HT1080 (cell line): ENCODE data around the gene HK3. TPM values are rescaled to one million over a fixed set of nuclear protein-coding genes. Genes with fewer than 3 reads are reported as not detected.

Experiments used
- DNase-seq: peaks from one replicate; pipeline ENCODE4 v3.0.0-alpha.2; 2015; ENCODE audit warnings: low read depth
- polyA plus RNA-seq, 2 experiments: library from polyadenylated mRNA; depleted of rRNA; stranded (reverse); fragments of >200 nt; gene quantifications; 2 replicates each; pipeline ENCODE4 v1.2.3, GENCODE V29; 2015
- total RNA-seq: library from RNA; depleted of rRNA; stranded (reverse); fragments of >200 nt; shearing (Covaris generic); gene quantifications from 2 replicates; pipeline ENCODE4 v1.2.3, GENCODE V29; 2014; rRNA removed

Gene HK3, protein sequence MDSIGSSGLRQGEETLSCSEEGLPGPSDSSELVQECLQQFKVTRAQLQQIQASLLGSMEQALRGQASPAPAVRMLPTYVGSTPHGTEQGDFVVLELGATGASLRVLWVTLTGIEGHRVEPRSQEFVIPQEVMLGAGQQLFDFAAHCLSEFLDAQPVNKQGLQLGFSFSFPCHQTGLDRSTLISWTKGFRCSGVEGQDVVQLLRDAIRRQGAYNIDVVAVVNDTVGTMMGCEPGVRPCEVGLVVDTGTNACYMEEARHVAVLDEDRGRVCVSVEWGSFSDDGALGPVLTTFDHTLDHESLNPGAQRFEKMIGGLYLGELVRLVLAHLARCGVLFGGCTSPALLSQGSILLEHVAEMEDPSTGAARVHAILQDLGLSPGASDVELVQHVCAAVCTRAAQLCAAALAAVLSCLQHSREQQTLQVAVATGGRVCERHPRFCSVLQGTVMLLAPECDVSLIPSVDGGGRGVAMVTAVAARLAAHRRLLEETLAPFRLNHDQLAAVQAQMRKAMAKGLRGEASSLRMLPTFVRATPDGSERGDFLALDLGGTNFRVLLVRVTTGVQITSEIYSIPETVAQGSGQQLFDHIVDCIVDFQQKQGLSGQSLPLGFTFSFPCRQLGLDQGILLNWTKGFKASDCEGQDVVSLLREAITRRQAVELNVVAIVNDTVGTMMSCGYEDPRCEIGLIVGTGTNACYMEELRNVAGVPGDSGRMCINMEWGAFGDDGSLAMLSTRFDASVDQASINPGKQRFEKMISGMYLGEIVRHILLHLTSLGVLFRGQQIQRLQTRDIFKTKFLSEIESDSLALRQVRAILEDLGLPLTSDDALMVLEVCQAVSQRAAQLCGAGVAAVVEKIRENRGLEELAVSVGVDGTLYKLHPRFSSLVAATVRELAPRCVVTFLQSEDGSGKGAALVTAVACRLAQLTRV
- not detected in 2 replicates for total RNA-seq
- polyA plus RNA-seq (2015; cell fraction: cytosol; rRNA removed): not detected in 2 replicates
- not detected in 2 replicates for polyA plus RNA-seq (2015; cell fraction: nucleus; rRNA removed)

DNA sequence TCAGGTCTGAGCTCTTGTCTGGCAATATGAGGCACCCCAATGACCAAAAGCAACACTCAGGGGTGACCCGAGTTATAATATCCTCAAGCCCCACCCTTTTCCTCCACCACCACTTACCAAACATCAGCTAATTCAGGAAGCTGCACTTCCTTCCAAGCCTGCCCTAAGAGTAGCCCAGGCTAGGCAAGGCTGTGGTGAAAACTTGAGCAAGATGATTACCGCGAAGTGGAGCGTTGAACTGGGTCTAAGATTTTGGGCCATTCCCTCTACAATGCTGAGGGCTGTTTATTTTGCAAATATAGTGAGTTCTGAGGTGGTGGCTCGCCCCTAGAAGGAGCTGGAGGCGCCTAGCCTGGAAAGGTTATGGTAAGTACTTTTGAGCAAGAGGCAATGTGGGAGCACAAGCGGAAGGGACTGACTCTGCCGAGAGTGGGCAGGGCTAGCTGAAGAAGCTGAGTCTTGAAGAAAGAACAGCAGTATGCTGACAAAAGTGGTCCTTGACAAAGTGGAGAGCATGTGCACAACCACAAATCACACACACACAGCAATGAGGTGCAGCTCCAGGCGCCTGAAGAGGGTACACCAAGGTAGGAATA, at the start of gene HK3:
Gene HK3, minus strand, starts transcription at position 51 of the 596 bp plus-strand sequence. CDS start 3,187 bp downstream, outside the sequence.
- DNase-seq: no peak

GRCh38 chr5:176948458-176948857, 49.3 kb upstream of the HK3 start:
- no peak for DNase-seq

- no peak for DNase-seq
These were observed 48.7 kb upstream of the HK3 start for GRCh38 chr5:176947847-176948246.

- DNase-seq: no peak
These were observed 45.1 kb upstream of the HK3 start for GRCh38 chr5:176944268-176944667.

DNA sequence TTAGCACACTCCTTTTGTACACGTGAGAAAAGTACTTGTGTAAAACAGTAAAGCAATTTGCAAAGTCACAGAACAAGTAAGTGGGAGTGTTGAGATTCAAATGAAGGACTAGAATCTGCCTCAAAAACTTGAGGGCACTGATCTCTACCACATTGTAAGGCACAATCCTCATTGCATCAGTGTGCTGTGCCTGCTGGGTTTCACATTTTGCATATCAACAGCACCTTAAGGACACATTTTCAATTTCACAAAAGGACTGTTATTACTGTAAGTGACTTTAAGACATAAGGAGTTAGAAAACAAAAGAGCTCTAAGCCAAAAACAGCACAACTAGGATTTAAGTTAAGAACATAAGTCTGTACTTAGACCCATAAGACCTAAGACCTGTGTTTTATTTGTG, 44.7 kb upstream of the HK3 start:
- DNase-seq: no peak

GRCh38 chr5:176941951-176942350, 42.8 kb upstream of the HK3 start:
- no peak for DNase-seq

DNA sequence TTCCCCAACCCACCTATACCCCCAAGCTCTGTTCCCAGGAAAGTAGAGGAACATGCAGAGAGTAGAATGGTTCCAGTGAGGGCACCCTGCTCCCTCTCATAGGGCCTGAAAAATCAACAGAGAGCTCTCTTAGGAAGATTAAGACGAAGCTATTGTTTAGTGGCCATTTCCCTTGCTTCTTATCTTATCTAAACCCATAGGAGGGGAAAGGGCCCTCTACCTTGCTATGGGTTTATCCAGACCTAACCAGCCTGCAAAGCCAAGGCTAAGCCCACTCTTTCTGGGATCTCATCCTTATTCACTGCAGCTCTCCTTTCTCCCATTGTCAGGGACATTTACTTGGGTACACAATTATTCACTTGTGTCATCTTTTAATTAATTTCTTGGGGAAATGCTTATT, 39.3 kb upstream of the HK3 start:
- no peak for DNase-seq

DNA sequence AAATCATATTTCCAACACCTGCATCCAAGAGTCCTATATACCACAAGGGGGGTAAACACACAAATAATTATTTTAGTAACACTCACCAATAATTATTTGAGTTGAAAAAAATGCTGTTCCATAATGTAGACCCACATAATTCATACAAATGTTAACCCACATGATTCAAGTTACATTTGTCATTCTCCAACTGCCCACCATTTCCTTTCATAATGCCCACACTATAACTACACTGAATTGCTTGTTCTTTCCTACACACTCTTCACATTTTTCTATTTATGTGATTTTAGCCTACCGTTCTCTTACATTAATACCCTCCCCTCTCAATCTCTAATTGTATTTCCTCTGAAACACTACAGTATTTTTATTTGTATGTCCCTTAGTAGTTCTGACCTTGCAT, 35.9 kb upstream of the HK3 start:
- no peak for DNase-seq

- no peak for DNase-seq
These were observed 35.3 kb upstream of the HK3 start for GRCh38 chr5:176934309-176934930.

DNA sequence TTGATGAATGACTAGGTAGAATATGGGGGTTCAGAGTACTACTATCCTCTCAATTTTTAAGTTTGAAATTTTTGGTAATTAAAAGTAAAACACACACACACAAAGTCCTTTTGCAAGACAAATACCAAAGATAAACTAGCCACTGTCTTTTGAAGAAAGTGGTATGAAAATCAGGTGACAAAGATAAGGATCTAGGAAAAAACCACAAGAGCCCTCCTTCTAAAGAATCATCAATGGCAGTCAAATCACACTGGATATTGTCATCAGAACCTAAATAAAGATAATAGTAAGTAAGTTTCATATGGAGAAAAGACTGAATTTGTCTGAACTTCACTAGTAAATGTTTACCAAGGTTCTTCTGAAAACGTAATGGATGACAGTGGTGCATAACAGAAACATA, 30.5 kb upstream of the HK3 start:
- DNase-seq: no peak

- DNase-seq: no peak
These were observed 28.4 kb upstream of the HK3 start for GRCh38 chr5:176927562-176927961.

GRCh38 chr5:176922817-176923216, 23.7 kb upstream of the HK3 start:
- no peak for DNase-seq

DNA sequence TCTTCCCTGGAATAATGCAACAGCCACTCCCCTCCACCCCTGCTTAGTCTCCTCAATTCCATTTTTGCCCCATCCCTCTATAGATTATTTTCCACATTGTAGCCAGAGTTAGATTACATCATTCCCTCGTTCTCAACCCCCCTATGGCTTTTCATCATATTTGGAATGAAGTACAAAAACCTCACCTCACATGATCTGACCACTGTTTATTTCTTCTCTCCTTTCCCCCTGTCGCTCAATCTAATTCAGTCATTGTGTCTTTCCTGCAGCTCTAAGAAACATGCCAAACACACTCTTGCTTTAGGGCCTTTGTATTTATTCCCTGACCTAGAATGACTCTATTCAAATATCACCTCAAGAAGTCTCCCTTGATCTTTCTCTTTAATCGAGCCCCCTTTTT, 22.6 kb upstream of the HK3 start:
- DNase-seq: no peak

DNA sequence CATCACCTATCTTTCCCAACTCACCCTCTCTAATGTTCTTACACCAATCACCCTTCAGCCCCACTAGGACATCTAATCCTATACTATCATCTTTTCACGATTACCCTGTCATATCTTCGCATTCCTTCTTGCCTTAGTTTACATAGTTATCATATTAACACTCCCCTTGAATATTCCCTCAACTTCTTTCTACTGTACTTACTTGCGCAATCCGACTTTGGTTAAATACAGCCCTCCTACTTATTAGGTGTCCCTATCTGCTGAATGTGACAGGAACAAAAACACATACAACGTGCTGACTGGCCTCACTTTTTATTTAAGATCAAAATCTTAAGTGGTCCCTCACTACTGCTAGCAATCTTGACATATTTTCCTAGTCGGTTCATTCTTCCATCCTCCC, 19.5 kb upstream of the HK3 start:
- DNase-seq: no peak

GRCh38 chr5:176916337-176916736, 17.2 kb upstream of the HK3 start:
- no peak for DNase-seq

GRCh38 chr5:176915906-176916305, 16.8 kb upstream of the HK3 start:
- no peak for DNase-seq

- no peak for DNase-seq
These were observed 13.0 kb upstream of the HK3 start for GRCh38 chr5:176912115-176912514.

GRCh38 chr5:176908675-176909368, 9.7 kb upstream of the HK3 start:
- no peak for DNase-seq

- DNase-seq: no peak
These were observed 7.7 kb upstream of the HK3 start for GRCh38 chr5:176906796-176907195.

GRCh38 chr5:176906126-176906525, 7.0 kb upstream of the HK3 start:
- no peak for DNase-seq

DNA sequence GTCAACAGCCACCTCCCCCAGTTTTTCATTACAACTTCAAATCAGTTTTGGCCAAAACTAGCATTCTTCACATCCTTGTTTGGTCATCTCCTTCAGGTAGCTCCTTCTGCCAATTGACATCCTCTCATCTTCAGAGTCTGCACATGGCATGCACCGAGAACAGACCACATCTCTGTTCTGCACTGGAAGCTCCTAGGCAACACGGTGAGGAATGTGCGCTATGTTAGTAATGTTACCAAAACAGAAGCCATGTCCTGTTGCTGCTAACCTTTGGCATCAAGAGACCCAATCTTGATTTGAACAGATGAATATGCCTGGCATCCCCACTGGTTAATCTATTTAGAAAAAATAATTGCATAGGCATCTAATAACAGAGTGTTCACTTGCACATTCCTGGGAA, 5.1 kb upstream of the HK3 start:
- no peak for DNase-seq
